ENCODE data around the gene CEACAM7. TPM values are rescaled to one million over a fixed set of nuclear protein-coding genes. Genes with fewer than 3 reads are reported as not detected.

The CEACAM7 gene
- total RNA-seq, 2 donors from 2014 or later = 0.52 to 0.99 TPM

DNA sequence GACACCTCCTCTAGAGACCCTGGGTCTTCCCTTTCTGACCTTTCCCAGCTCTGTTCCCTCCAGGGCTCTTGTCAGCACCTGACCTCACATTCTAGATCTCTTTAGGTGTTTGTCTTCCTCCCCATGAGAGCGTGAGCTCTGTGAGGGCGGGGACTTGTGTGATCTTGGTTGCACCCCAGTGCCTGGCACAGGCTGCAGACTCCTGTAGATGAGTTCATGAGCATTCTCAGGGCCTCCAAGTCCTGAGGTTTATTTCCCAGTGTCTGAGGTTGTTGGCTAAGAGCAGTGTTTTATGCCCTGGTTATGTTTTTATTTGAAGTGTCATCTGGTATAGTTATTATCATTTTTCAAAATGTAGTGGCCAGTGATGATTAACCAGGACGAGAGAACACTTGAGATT lies 61.8 kb downstream of the CEACAM7 start:
- no peaks in the 10 kb centered on the region for H3K27me3 ChIP-seq
- no peak overlapping the region for H3K4me3 ChIP-seq
- H3K9me3 ChIP-seq = no peaks in the 10 kb centered on the region
- no peak for DNase-seq
- intact Hi-C loops (cut with DNase I) = no loop called here
- no peak for TF ChIP-seq POLR2A (IDR thresholded peaks at IDR 0.05)
- TF ChIP-seq, protein P1, sequence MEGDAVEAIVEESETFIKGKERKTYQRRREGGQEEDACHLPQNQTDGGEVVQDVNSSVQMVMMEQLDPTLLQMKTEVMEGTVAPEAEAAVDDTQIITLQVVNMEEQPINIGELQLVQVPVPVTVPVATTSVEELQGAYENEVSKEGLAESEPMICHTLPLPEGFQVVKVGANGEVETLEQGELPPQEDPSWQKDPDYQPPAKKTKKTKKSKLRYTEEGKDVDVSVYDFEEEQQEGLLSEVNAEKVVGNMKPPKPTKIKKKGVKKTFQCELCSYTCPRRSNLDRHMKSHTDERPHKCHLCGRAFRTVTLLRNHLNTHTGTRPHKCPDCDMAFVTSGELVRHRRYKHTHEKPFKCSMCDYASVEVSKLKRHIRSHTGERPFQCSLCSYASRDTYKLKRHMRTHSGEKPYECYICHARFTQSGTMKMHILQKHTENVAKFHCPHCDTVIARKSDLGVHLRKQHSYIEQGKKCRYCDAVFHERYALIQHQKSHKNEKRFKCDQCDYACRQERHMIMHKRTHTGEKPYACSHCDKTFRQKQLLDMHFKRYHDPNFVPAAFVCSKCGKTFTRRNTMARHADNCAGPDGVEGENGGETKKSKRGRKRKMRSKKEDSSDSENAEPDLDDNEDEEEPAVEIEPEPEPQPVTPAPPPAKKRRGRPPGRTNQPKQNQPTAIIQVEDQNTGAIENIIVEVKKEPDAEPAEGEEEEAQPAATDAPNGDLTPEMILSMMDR (IDR thresholded peaks at IDR 0.05) = no peak
- peak overlapping the region in 1 of 4 donors; percentile 66 for H3K27ac ChIP-seq
- whole genome bisulfite sequencing, 2 donors = 17 to 19% methylated on average over 3 of the region's 3 CpGs
- H3K4me1 ChIP-seq = peaks cover 11% of the 10 kb centered on the region
- no peaks in the 10 kb centered on the region for H3K36me3 ChIP-seq (replicated peaks in 1 of 2; ENCODE audit: insufficient read depth in 1 of 2, low read depth in 2 of 2)
- ATAC-seq = no peak

DNA sequence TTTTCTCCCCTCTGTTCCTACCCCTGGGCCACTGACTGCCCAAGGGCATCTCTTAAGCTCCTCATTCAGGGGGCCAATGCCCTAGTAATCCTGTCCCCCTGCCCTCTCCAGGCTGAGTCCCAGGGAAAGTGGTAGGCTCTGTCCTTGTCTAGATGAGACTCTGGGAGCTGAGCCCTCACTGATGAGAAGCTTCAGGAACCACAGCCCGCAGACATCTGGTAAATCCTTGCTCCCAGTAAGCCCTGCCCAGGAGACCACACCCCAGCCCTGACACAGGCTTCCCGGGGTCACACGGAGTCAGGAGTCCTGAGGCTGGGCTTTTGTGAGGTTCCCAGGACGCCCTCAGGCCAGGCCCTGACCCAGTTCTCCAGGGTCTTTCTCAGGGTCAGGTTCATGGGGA lies 63.1 kb downstream of the CEACAM7 start:
- Histone ChIP-seq H3K36me3 (replicated peaks in 1 of 2; ENCODE audit: insufficient read depth in 1 of 2, low read depth in 2 of 2) (no peaks in the 10 kb centered on the region), H3K9me3 (no peaks in the 10 kb centered on the region), H3K4me3 (no peak overlapping the region), H3K4me1 (peaks cover 11% of the 10 kb centered on the region), H3K27ac (no peak overlapping the region), H3K27me3 (no peaks in the 10 kb centered on the region)
- no peak for DNase-seq
- ATAC-seq = no peak
- TF ChIP-seq, protein P1 (IDR thresholded peaks at IDR 0.05) = no peak
- TF ChIP-seq POLR2A (IDR thresholded peaks at IDR 0.05) = no peak
- intact Hi-C loops (cut with DNase I) = no loop called here
- WGBS, 2 donors = 46% methylated on average over 4 of the region's 4 CpGs; no CpG with 5 or more reads in 1 of the 2 donors

DNA sequence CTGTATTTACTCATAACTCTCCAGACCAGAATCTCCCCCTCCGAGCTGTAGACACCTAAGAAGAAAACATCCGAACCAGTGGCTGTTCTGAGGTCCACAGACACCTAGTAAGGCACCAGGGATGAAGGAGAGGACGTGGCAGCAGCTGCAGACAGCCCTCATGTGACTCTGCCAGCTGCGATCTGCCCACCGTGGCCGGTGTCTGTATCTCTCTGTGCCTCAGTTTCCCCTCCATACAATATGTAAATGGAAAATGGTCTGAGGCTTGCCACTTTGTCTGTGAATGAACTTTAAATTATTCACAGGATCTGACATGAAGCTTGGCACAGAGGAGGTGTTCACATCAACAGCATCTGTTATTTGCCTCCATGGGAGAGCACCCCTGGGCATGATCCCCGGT lies 63.6 kb downstream of the CEACAM7 start:
- intact Hi-C loops (cut with DNase I) = no loop called here
- H3K27me3 ChIP-seq = no peaks in the 10 kb centered on the region
- no peak overlapping the region for H3K4me3 ChIP-seq
- TF ChIP-seq, protein P1 (IDR thresholded peaks at IDR 0.05) = no peak
- TF ChIP-seq POLR2A (IDR thresholded peaks at IDR 0.05) = no peak
- peaks cover 11% of the 10 kb centered on the region for H3K4me1 ChIP-seq
- DNase-seq = no peak
- H3K27ac ChIP-seq = no peak overlapping the region
- no peaks in the 10 kb centered on the region for H3K9me3 ChIP-seq
- WGBS, 2 donors = 63 to 65% methylated on average over 7 of the region's 7 CpGs
- no peak for ATAC-seq
- no peaks in the 10 kb centered on the region for H3K36me3 ChIP-seq (replicated peaks in 1 of 2; ENCODE audit: insufficient read depth in 1 of 2, low read depth in 2 of 2)

DNA sequence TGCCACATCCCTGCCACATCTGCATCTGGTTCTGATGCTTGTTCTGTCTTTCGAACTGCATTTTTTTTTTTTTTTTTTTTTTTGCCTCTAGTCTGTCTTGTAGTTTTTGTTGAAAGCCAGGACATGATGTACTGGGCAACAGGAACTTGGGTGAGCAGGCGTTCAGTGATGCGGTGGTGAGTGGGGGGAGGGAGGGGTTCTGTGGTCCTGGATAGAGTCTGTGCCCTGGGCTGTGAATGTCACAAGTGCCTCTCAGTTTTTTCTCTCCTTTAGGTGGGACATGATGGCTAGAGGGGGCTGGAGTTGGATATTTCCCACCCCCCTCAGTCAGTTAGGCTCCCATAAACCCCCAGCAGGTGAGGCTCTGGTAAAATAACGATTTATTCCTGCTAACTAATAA lies 64.7 kb downstream of the CEACAM7 start:
- Histone ChIP-seq H3K36me3 (replicated peaks in 1 of 2; ENCODE audit: insufficient read depth in 1 of 2, low read depth in 2 of 2) (no peaks in the 10 kb centered on the region), H3K4me1 (peaks cover 11% of the 10 kb centered on the region), H3K4me3 (no peak overlapping the region), H3K27me3 (no peaks in the 10 kb centered on the region), H3K9me3 (no peaks in the 10 kb centered on the region), H3K27ac (no peak overlapping the region)
- WGBS, 2 donors = 50% methylated on average over 4 of the region's 4 CpGs
- ATAC-seq = no peak
- no peak for TF ChIP-seq POLR2A (IDR thresholded peaks at IDR 0.05)
- TF ChIP-seq, protein P1 (IDR thresholded peaks at IDR 0.05) = no peak
- peak in 1 of 4 donors; percentile 56 for DNase-seq
- intact Hi-C loops (cut with DNase I) = no loop called here

Small RNAs within 50 kb of the gene (small RNA-seq; reads per million reads assigned to genes)
- not detected for gene AC243960.4

Other genes with a start within 250 kb of the CEACAM7 start
- gene DMAC2, start 248.4 kb downstream of the CEACAM7 start, total RNA-seq = 10 to 100 TPM; 13.5 to 45.5 TPM
- gene ERICH4, start 245.1 kb downstream of the CEACAM7 start, total RNA-seq = not detected
- under 1 TPM in 1 of 2 donors, not detected in 1; 0.52 TPM for gene CEACAM21, start 112.1 kb downstream of the CEACAM7 start, total RNA-seq
- 1 to 10 TPM in 1 of 2 donors, not detected in 1; 1.8 TPM for gene CEACAM4, start 61.2 kb downstream of the CEACAM7 start, total RNA-seq
- 1 to 10 TPM in 1 of 2 donors, not detected in 1; 4.9 TPM for gene CEACAM5, start 20.4 kb upstream of the CEACAM7 start, total RNA-seq
- gene CEACAM6, start 67.3 kb upstream of the CEACAM7 start, total RNA-seq = 10 to 100 TPM in 1 of 2 donors, 1 to 10 TPM in 1; 3.0 to 27.0 TPM
- not detected for gene CEACAM3, start 108.3 kb upstream of the CEACAM7 start, total RNA-seq
- gene LYPD4, start 156.4 kb upstream of the CEACAM7 start, total RNA-seq = not detected
- not detected for gene DMRTC2, start 156.8 kb upstream of the CEACAM7 start, total RNA-seq
- 100 to 1,000 TPM; 454 to 832 TPM for gene RPS19, start 172.0 kb upstream of the CEACAM7 start, total RNA-seq
- not detected for gene CD79A, start 189.0 kb upstream of the CEACAM7 start, total RNA-seq
- gene ARHGEF1, start 194.9 kb upstream of the CEACAM7 start, total RNA-seq = 100 to 1,000 TPM in 1 of 2 donors, 10 to 100 TPM in 1; 43.8 to 104 TPM
- gene ERFL, start 240.2 kb upstream of the CEACAM7 start, total RNA-seq = not detected